Caco-2 (cell line): ENCODE measurements around the gene GREM2. TPM values are rescaled to one million over a fixed set of nuclear protein-coding genes. Genes with fewer than 3 reads are reported as not detected.

Experiments used
- BruUV-seq: library from RNA; stranded (reverse); fragments of 400-500 nt; replicated peaks from 2 replicates; lab custom pipeline; 2021; lab: Mats Ljungman, UMichigan
- CTCF ChIA-PET: fragments of 300-600 bp; sonication (Branson Sonifier 250); formaldehyde crosslinking; loops from one replicate; lab custom pipeline; 2022; ENCODE audit warnings: antibody characterized with exemption; lab: Charles Lee
- POLR2A ChIA-PET: fragments of 300-600 bp; sonication (Branson Sonifier 250); formaldehyde crosslinking; loops from one replicate; lab custom pipeline; 2022; ENCODE audit warnings: antibody characterized with exemption; lab: Charles Lee
- DNase-seq, 2 experiments: peaks; one replicate each; pipeline versions ENCODE4 v3.0.0 to v3.0.0-alpha.2; 2020 to 2022
- H3K27me3 ChIP-seq: replicated peaks from 2 replicates; pipeline ENCODE4 v1.6.0; 2011; ENCODE audit warnings: low read length; ENCODE audit not compliant: control insufficient read depth, insufficient read depth
- H3K36me3 ChIP-seq: 2 replicates; pipeline ENCODE4 v1.5.1; 2011; ENCODE audit warnings: low read length; ENCODE audit not compliant: control insufficient read depth, insufficient read depth
- H3K4me1 ChIP-seq: fragments of 250-450 bp; sonication (Bioruptor Pico); 2 replicates; pipeline ENCODE4 v1.5.1; 2020; ENCODE audit warnings: mild to moderate bottlenecking
- H3K4me3 ChIP-seq: 2 replicates; pipeline ENCODE4 v1.5.1; 2011; ENCODE audit warnings: low read depth, mild to moderate bottlenecking, control low read depth, low read length
- H3K9me3 ChIP-seq: fragments of 250-450 bp; sonication (Bioruptor Pico); 2 replicates; pipeline ENCODE4 v1.5.1; 2020; ENCODE audit warnings: mild to moderate bottlenecking, moderate library complexity
- H3K27ac Mint-ChIP-seq: one replicate; pipeline ENCODE4 v1.8.0; 2022; ENCODE audit warnings: mixed read lengths; ENCODE audit not compliant: unreplicated experiment
- H3K27me3 Mint-ChIP-seq: one replicate; pipeline ENCODE4 v1.8.0; 2022; ENCODE audit warnings: mixed read lengths; ENCODE audit not compliant: insufficient read depth, unreplicated experiment
- H3K36me3 Mint-ChIP-seq: one replicate; pipeline ENCODE4 v1.8.0; 2022; ENCODE audit warnings: mild to moderate bottlenecking, mixed read lengths; ENCODE audit not compliant: insufficient read depth, unreplicated experiment
- H3K4me1 Mint-ChIP-seq: one replicate; pipeline ENCODE4 v1.8.0; 2022; ENCODE audit warnings: low read depth, mixed read lengths; ENCODE audit not compliant: unreplicated experiment
- H3K4me3 Mint-ChIP-seq: one replicate; pipeline ENCODE4 v1.8.0; 2022; ENCODE audit warnings: mild to moderate bottlenecking, moderate library complexity, mixed read lengths; ENCODE audit not compliant: unreplicated experiment
- H3K9me3 Mint-ChIP-seq: one replicate; pipeline ENCODE4 v1.8.0; 2022; ENCODE audit warnings: mixed read lengths; ENCODE audit not compliant: unreplicated experiment
- CTCF ChIP-seq, 2 experiments: fragments of 200-600 bp in 1 of 2; IDR thresholded peaks; 1 replicate in 1 of 2; 2 replicates in 1 of 2; pipeline versions ENCODE4 v1.5.1 to v1.8.0; 2011 to 2022; ENCODE audit warnings: antibody characterized with exemption in 1 of 2, control low read depth in 1 of 2, inconsistent platforms in 1 of 2, low read depth in 1 of 2, low read length in 1 of 2, mild to moderate bottlenecking in 1 of 2, moderate library complexity in 1 of 2; ENCODE audit not compliant: insufficient read depth in 1 of 2, severe bottlenecking in 1 of 2, unreplicated experiment in 1 of 2
- intact Hi-C: fragments of 100-400 bp; cut with micrococcal nuclease; formaldehyde crosslinking; loops from one replicate; pipeline ENCODE4 v1.10.0; 2022; ENCODE audit not compliant: unreplicated experiment
- total RNA-seq: library from RNA; stranded (reverse); gene quantifications from 2 replicates; pipeline ENCODE4 v1.2.3, GENCODE V29; 2022

GREM2 gene
- total RNA-seq, 1 experiment from 2014 or later, result 0.36 TPM

- Mint-ChIP-seq H3K36me3 (no peaks in the 10 kb centered on the region), H3K27ac (no peak overlapping the region), H3K4me3 (no peak overlapping the region), H3K4me1 (peaks cover 36% of the 10 kb centered on the region), H3K9me3 (peaks cover 25% of the 10 kb centered on the region), H3K27me3 (no peaks in the 10 kb centered on the region)
- POLR2A ChIA-PET, result no interaction called here
- CTCF ChIA-PET, result no interaction called here
- Histone ChIP-seq H3K27me3 (no peaks in the 10 kb centered on the region), H3K36me3 (no peaks in the 10 kb centered on the region), H3K9me3 (no peaks in the 10 kb centered on the region), H3K4me1 (peaks cover 14% of the 10 kb centered on the region), H3K4me3 (no peak overlapping the region)
- intact Hi-C loops, result no loop called here
- no peak for TF ChIP-seq CTCF (IDR thresholded peaks at IDR 0.05; ENCODE audit: insufficient read depth in 1 of 2, low read depth in 1 of 2, low read length in 1 of 2, severe bottlenecking in 1 of 2, unreplicated experiment in 1 of 2)
- BruUV-seq, result no TSS peak
- DNase-seq, result no peak
These were observed 116.4 kb downstream of the GREM2 start for GRCh38 chr1:240495601-240496000.

GRCh38 chr1:240492832-240493440 is 119.0 kb downstream of the GREM2 start:
- intact Hi-C loops, result no loop called here
- no peak for TF ChIP-seq CTCF (IDR thresholded peaks at IDR 0.05; ENCODE audit: insufficient read depth in 1 of 2, low read depth in 1 of 2, low read length in 1 of 2, severe bottlenecking in 1 of 2, unreplicated experiment in 1 of 2)
- DNase-seq, result no peak
- Mint-ChIP-seq H3K36me3 (no peaks in the 10 kb centered on the region), H3K4me3 (no peak overlapping the region), H3K27ac (no peak overlapping the region), H3K9me3 (peaks cover 28% of the 10 kb centered on the region), H3K4me1 (peaks cover 34% of the 10 kb centered on the region), H3K27me3 (no peaks in the 10 kb centered on the region)
- no TSS peak for BruUV-seq
- Histone ChIP-seq H3K4me1 (peaks cover 11% of the 10 kb centered on the region; the same call in 1 of the 2 replicates), H3K9me3 (no peaks in the 10 kb centered on the region), H3K27me3 (no peaks in the 10 kb centered on the region), H3K4me3 (no peak overlapping the region), H3K36me3 (no peaks in the 10 kb centered on the region)
- ChIA-PET CTCF (no interaction called here), POLR2A (no interaction called here)

- no peaks in the 10 kb centered on the region for H3K9me3 ChIP-seq
- Mint-ChIP-seq H3K36me3 (no peaks in the 10 kb centered on the region), H3K4me3 (no peak overlapping the region), H3K4me1 (peaks cover 28% of the 10 kb centered on the region), H3K27ac (peak overlapping the region; percentile 73), H3K9me3 (peaks cover 28% of the 10 kb centered on the region), H3K27me3 (no peaks in the 10 kb centered on the region)
- POLR2A ChIA-PET, result no interaction called here
- H3K4me1 ChIP-seq, result peaks cover 11% of the 10 kb centered on the region; the same call in 1 of the 2 replicates
- no peak overlapping the region for H3K4me3 ChIP-seq
- CTCF ChIA-PET, result no interaction called here
- no peaks in the 10 kb centered on the region for H3K36me3 ChIP-seq
- intact Hi-C loops, result no loop called here
- no peaks in the 10 kb centered on the region for H3K27me3 ChIP-seq
- no peak for DNase-seq
- no TSS peak for BruUV-seq
- TF ChIP-seq CTCF (IDR thresholded peaks at IDR 0.05; ENCODE audit: insufficient read depth in 1 of 2, low read depth in 1 of 2, low read length in 1 of 2, severe bottlenecking in 1 of 2, unreplicated experiment in 1 of 2), result no peak
These were observed 120.2 kb downstream of the GREM2 start for GRCh38 chr1:240491796-240492195.
